Measurements from ENCODE around the gene RPL19. TPM values are rescaled to one million over a fixed set of nuclear protein-coding genes. Genes with fewer than 3 reads are reported as not detected.

Gene RPL19
- total RNA-seq, 3 donors from 2014 or later: 1,315 to 1,492 (median 1,411) TPM

DNA sequence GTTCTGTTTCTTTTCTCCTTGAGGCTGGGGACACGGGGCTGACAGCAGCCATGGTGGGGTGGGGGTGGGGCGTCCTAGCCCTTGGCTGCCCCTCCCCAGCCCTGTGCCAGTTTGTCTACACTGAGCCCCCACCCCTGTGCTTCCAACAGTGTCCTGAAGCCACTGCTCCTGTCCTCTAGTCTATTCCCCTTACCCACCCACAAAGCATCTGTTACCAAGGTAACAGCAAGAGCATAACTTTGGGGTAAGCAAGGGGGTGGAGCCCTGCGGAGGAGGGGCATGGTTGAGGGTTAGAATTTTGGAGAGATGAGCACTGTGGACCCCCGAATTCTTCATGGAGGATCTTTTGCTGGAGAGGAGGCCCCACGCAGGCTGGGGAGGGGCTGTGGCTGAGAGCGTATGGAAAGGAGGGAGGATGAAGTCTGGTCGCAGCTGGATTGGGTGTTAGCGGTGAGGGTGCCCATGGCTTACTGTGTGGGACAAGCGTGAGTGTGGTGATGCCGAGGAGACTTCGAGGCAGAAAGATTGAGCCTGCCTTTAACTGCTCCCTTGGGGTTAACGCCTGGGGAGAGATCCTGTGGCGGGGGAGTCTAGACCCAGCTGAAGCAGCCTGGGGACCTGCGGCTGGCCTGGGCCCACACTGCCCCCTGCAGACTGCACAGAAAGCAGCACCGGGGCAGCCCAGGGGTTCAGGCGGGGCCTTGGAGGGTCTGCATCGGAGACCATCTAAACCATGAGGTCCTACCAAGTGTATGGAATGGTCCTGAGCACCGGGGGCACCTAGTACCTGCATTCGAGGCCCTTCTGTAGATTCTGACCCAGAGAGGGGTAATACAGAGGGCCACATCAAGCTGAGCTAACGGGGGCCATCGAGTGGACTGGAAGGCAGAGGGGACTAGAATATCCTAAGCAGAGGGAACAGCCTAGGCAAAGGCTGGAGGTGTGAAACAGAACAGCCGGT is 31.8 kb downstream of the RPL19 start:
- intact Hi-C loops (cut with DNase I, micrococcal nuclease): no loop called here
- Histone ChIP-seq H3K36me3 (ENCODE audit: low read depth) (no peaks in the 10 kb centered on the region), H3K4me3 (no peak overlapping the region), H3K4me1 (ENCODE audit: low read depth) (no peaks in the 10 kb centered on the region), H3K9me3 (no peaks in the 10 kb centered on the region)
- ATAC-seq (peak; percentile 73), DNase-seq (peak in 2 of 3 donors; percentile 45 to 59)
- TF ChIP-seq, protein P1, sequence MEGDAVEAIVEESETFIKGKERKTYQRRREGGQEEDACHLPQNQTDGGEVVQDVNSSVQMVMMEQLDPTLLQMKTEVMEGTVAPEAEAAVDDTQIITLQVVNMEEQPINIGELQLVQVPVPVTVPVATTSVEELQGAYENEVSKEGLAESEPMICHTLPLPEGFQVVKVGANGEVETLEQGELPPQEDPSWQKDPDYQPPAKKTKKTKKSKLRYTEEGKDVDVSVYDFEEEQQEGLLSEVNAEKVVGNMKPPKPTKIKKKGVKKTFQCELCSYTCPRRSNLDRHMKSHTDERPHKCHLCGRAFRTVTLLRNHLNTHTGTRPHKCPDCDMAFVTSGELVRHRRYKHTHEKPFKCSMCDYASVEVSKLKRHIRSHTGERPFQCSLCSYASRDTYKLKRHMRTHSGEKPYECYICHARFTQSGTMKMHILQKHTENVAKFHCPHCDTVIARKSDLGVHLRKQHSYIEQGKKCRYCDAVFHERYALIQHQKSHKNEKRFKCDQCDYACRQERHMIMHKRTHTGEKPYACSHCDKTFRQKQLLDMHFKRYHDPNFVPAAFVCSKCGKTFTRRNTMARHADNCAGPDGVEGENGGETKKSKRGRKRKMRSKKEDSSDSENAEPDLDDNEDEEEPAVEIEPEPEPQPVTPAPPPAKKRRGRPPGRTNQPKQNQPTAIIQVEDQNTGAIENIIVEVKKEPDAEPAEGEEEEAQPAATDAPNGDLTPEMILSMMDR (IDR thresholded peaks at IDR 0.05): peak; percentile 47

DNA sequence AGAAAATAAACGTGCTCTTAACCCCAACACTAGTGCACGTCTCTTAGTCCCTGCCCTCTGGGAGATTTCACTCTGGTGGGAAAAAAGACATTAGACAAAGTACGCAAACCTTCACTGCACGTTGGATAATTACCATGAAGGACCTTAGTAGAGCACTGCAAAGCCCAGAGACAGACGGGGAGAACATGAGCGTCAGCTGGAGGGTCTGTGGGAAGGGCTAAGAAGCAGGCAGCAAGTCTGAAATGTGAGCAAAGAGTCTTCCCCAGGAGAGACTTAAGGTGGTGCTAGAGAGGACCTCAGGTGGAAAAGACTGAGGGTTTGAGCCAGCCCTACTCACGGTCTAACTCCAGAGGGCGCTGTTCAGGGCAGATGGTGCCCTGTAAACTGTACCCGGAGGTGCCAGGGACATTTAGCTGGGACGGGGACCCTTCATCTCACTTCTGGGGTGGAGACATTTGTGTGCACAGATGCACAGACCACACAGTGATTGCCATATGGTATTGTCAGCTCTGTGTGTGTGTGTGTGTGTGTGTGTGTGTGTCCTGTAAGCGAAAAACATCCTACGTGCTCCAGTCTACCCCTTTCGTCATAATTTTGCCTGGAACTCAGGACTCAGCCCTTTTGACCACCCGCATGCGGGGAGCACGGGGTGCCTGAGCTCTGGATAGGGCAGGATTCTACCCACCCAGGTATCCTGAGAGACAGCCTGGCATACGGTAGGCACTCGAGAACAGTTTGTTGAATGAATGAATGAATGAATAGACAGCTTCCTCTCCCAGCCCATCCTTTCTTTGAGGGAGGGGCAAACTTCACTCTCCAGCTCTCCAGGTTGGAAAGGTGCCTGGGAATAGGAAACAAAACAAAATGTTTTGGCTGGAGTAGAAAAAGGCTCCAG is 35.7 kb downstream of the RPL19 start:
- ATAC-seq: peak; percentile 72
- TF ChIP-seq, protein P1 (IDR thresholded peaks at IDR 0.05): no peak
- Histone ChIP-seq H3K4me3 (no peak overlapping the region), H3K4me1 (ENCODE audit: low read depth) (peaks cover 10% of the 10 kb centered on the region), H3K36me3 (ENCODE audit: low read depth) (no peaks in the 10 kb centered on the region), H3K9me3 (no peaks in the 10 kb centered on the region)
- peak in 1 of 3 donors; percentile 35 for DNase-seq
- intact Hi-C loops (cut with DNase I, micrococcal nuclease): no loop called here

DNA sequence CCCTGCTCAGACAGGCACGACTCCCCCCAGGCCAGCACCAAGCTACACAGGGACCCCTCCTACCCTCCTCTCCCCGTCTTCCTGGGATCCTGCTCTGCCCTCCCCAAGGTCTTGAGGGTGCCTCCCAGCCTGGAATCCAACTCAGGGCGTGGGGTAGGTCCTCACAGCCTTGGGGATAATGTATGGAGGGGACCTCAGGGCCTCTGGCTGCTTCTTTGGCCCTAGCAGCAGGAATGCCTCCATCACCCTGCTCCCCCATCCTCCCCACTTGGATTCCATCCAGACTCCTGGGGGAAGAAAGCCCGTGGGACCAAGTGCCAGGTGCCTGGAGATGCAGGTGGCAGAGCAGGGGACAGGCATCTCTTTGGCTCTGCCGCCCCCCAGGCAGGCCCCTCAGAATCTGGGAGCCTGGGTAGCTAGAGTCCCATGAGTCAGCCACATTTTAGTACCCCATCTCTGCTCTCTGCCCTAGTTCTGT is 36.4 kb downstream of the RPL19 start:
- Histone ChIP-seq H3K4me3 (no peak overlapping the region), H3K36me3 (ENCODE audit: low read depth) (no peaks in the 10 kb centered on the region), H3K9me3 (no peaks in the 10 kb centered on the region), H3K4me1 (ENCODE audit: low read depth) (peaks cover 10% of the 10 kb centered on the region)
- TF ChIP-seq, protein P1 (IDR thresholded peaks at IDR 0.05): no peak
- ATAC-seq (no peak), DNase-seq (no peak)
- intact Hi-C loops (cut with DNase I, micrococcal nuclease): no loop called here

DNA sequence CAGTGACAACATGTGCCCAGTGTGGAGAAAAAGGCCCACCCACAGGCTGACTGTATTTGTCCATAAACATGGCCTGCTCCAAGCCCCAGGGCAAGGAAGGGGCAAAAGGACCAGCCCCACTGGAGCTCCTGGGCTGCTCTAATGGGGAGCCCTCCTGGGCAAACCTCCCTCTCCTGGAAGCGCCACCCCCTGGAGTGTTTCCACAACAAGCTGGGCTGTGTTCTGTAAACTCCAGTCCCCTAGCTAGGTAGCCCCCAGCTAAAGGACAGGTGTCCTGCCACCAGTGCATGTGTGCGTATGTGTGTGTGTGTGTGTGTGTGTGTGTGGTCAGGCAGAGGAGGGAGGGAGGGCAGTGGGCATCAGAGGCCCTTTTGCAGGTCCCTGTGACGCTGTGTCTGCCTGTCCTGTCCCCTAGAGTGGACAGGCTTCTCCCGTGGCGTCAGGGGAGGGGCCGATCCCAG is 36.9 kb downstream of the RPL19 start:
- Histone ChIP-seq H3K36me3 (ENCODE audit: low read depth) (no peaks in the 10 kb centered on the region), H3K4me3 (no peak overlapping the region), H3K9me3 (no peaks in the 10 kb centered on the region), H3K4me1 (ENCODE audit: low read depth) (peaks cover 10% of the 10 kb centered on the region)
- intact Hi-C loops (cut with DNase I, micrococcal nuclease): no loop called here
- ATAC-seq: no peak
- TF ChIP-seq, protein P1 (IDR thresholded peaks at IDR 0.05): no peak
- no peak for DNase-seq

DNA sequence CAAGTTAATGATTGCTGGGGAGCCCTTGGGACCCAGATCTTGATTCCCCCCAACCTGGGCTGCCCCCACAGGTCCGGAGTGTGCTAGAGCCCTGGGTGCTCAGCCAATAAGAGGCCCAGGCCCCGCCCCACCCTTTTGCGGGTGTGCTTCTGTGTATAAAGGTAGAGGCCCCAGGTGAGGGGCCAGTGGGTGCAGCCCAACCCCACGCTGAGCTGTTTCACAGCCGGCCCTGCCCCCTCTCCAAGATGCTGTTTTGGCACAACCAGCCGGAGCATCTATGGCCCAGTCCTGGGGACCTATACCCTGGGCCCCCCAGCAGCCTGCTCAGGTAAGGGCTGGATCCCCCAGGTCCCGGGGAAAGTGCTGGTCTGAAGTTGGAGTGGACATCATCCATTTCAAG is 37.5 kb downstream of the RPL19 start:
- no peaks in the 10 kb centered on the region for H3K9me3 ChIP-seq
- no peak for ATAC-seq
- TF ChIP-seq, protein P1 (IDR thresholded peaks at IDR 0.05): no peak
- H3K36me3 ChIP-seq (ENCODE audit: low read depth): no peaks in the 10 kb centered on the region
- peaks cover 10% of the 10 kb centered on the region for H3K4me1 ChIP-seq (ENCODE audit: low read depth)
- intact Hi-C loops (cut with DNase I, micrococcal nuclease): no loop called here
- no peak overlapping the region for H3K4me3 ChIP-seq
- DNase-seq: peak in 1 of 3 donors; percentile 24
